Endothelial cell of umbilical vein (primary cell): ENCODE results near the gene PPM1G. TPM values are rescaled to one million over a fixed set of nuclear protein-coding genes. Genes with fewer than 3 reads are reported as not detected.

Source experiments
- BruUV-seq: library from RNA; stranded (reverse); fragments of 400-500 nt; replicated peaks from 2 replicates; lab custom pipeline; 2021; lab: Mats Ljungman, UMichigan
- CTCF ChIA-PET: fragments of 300-600, 350-600 bp; sonication (Branson Sonifier 250); formaldehyde crosslinking; loops from one replicate; lab custom pipeline; 2021; ENCODE audit warnings: antibody characterized with exemption, inconsistent platforms; lab: Charles Lee
- POLR2A ChIA-PET: fragments of 300-600, 350-600 bp; sonication (Branson Sonifier 250); formaldehyde crosslinking; loops from one replicate; lab custom pipeline; 2021; ENCODE audit warnings: antibody characterized with exemption, inconsistent platforms; lab: Charles Lee
- DNase-seq: peaks from one replicate; pipeline ENCODE4 v3.0.0-alpha.2; 2011; ENCODE audit warnings: low read depth, low spot score
- FAIRE-seq: peaks from 2 replicates; lab custom pipeline; 2011; peaks lifted over from hg19 to GRCh38; lab: Jason Lieb, UNC
- H2AFZ ChIP-seq: 2 replicates; pipeline ENCODE4 v1.6.0; 2012; ENCODE audit warnings: low read depth, low read length, control low read depth, inconsistent platforms
- H3K27ac ChIP-seq: 2 replicates; pipeline ENCODE4 v1.5.1; 2011; ENCODE audit warnings: low read depth, mild to moderate bottlenecking, control low read depth, low read length, moderate library complexity; ENCODE audit not compliant: insufficient read depth
- H3K27me3 ChIP-seq, 2 experiments: 2 replicates each; pipeline versions ENCODE4 v1.6.0 to v1.6.1; 2011; ENCODE audit warnings: low read length in 2 of 2, mixed read lengths in 1 of 2; ENCODE audit not compliant: control insufficient read depth in 2 of 2, insufficient read depth in 2 of 2
- H3K36me3 ChIP-seq, 2 experiments: 2 replicates in 1 of 2; 3 replicates in 1 of 2; pipeline ENCODE4 v1.5.1; 2011; ENCODE audit warnings: low read length in 2 of 2, mild to moderate bottlenecking in 1 of 2, moderate library complexity in 1 of 2; ENCODE audit not compliant: control insufficient read depth in 2 of 2, insufficient read depth in 2 of 2; ENCODE audit errors: extremely low read depth in 1 of 2
- H3K4me1 ChIP-seq: 3 replicates; pipeline ENCODE4 v1.5.1; 2011; ENCODE audit warnings: mild to moderate bottlenecking, low read length; ENCODE audit not compliant: control insufficient read depth, insufficient read depth; ENCODE audit errors: extremely low read depth
- H3K4me2 ChIP-seq: 2 replicates; pipeline ENCODE4 v1.6.1; 2011; ENCODE audit warnings: low read length, control low read depth, mixed read lengths; ENCODE audit not compliant: insufficient read depth
- H3K4me3 ChIP-seq, 3 experiments: fragments of 200-600 bp in 1 of 3; sonication (generic), shearing (Covaris generic) in 1 of 3; replicated peaks in 1 of 3; 2 replicates each; pipeline ENCODE4 v1.5.1; 2011 to 2016; ENCODE audit warnings: control low read depth in 3 of 3, low read length in 3 of 3, mild to moderate bottlenecking in 2 of 3, inconsistent platforms in 1 of 3, low read depth in 1 of 3, moderate library complexity in 1 of 3; ENCODE audit not compliant: insufficient read depth in 1 of 3
- H3K79me2 ChIP-seq: 2 replicates; pipeline ENCODE4 v1.6.0; 2012; ENCODE audit warnings: low read length, inconsistent platforms; ENCODE audit not compliant: control insufficient read depth, insufficient read depth
- H3K9ac ChIP-seq: replicated peaks from 2 replicates; pipeline ENCODE3; 2011; ENCODE audit warnings: low read length, control low read depth; ENCODE audit not compliant: insufficient read depth; ENCODE audit errors: extremely low read depth
- H3K9me1 ChIP-seq: replicated peaks from 3 replicates; pipeline ENCODE4 v1.6.0; 2011; ENCODE audit warnings: mild to moderate bottlenecking, low read length; ENCODE audit not compliant: control insufficient read depth, insufficient read depth; ENCODE audit errors: extremely low read depth
- H3K9me3 ChIP-seq: replicated peaks from 2 replicates; pipeline ENCODE4 v1.5.1; 2012; ENCODE audit warnings: low read length, inconsistent platforms; ENCODE audit not compliant: control insufficient read depth, insufficient read depth
- H4K20me1 ChIP-seq: replicated peaks from 2 replicates; pipeline ENCODE3; 2011; ENCODE audit warnings: mild to moderate bottlenecking, low read length; ENCODE audit not compliant: control insufficient read depth, insufficient read depth; ENCODE audit errors: extremely low read depth
- EZH2 ChIP-seq: IDR thresholded peaks from 2 replicates; pipeline ENCODE4 v1.6.1; 2012; ENCODE audit warnings: borderline replicate concordance, low read depth, mild to moderate bottlenecking, moderate library complexity, low read length, inconsistent platforms; ENCODE audit not compliant: severe bottlenecking
- FOS ChIP-seq: IDR thresholded peaks from 2 replicates; pipeline ENCODE4 v1.6.1; 2011; ENCODE audit warnings: mild to moderate bottlenecking, low read length, moderate library complexity, borderline replicate concordance; ENCODE audit not compliant: insufficient read depth
- GATA2 ChIP-seq: IDR thresholded peaks from 2 replicates; pipeline ENCODE4 v1.7.0; 2011; ENCODE audit warnings: low read depth, mild to moderate bottlenecking, moderate library complexity, mixed read lengths, low read length; ENCODE audit not compliant: insufficient read length, insufficient read depth
- JUN ChIP-seq: IDR thresholded peaks from 2 replicates; pipeline ENCODE4 v1.6.1; 2011; ENCODE audit warnings: borderline replicate concordance, low read depth; ENCODE audit not compliant: insufficient read length, insufficient read depth
- MYC ChIP-seq: IDR thresholded peaks from one replicate; pipeline ENCODE4 v1.6.1; 2011; ENCODE audit warnings: mild to moderate bottlenecking, low read depth, low read length
- POLR2A ChIP-seq: IDR thresholded peaks from 2 replicates; pipeline ENCODE4 v1.6.1; 2012; ENCODE audit warnings: low read depth, mild to moderate bottlenecking, control low read depth, low read length
- POLR2AphosphoS5 ChIP-seq: IDR thresholded peaks from 2 replicates; pipeline ENCODE4 v1.6.1; 2012; ENCODE audit warnings: low read depth, mild to moderate bottlenecking, control low read depth, low read length, moderate library complexity; ENCODE audit not compliant: insufficient read depth
- dilution Hi-C: fragments of 300-500 bp; cut with MboI; formaldehyde crosslinking; loops from one replicate; pipeline ENCODE4 v1.15.0; 2019; ENCODE audit warnings: low sequenced_read_pairs; ENCODE audit not compliant: extremely low pct_ligation_motif_present
- intact Hi-C: fragments of 100-400 bp; cut with micrococcal nuclease; formaldehyde crosslinking; loops from one replicate; pipeline ENCODE4 v1.10.0; 2022
- polyA plus RNA-seq, 4 experiments: library from polyadenylated mRNA; depleted of rRNA in 3 of 4; stranded (reverse) in 3 of 4; unstranded in 1 of 4; fragments of >200 nt; gene quantifications; 2 replicates each; pipeline versions ENCODE4 v1.2.1 to v1.2.3, GENCODE V29; 2011 to 2012; ENCODE audit warnings: missing spikeins in 1 of 4
- total RNA-seq: library from RNA; stranded (reverse); gene quantifications from 2 replicates; pipeline ENCODE4 v1.2.3, GENCODE V29; 2021
- TF ChIP-seq, protein P1 (sequence below), 2 donors: IDR thresholded peaks; 1 replicate in 1 of 2; 2 replicates in 1 of 2; pipeline ENCODE4 v1.5.1; 2011; ENCODE audit warnings: low read length in 2 of 2, mild to moderate bottlenecking in 2 of 2, moderate library complexity in 2 of 2, control low read depth in 1 of 2, inconsistent platforms in 1 of 2, low read depth in 1 of 2; ENCODE audit not compliant: insufficient read depth in 1 of 2; ENCODE audit errors: extremely low read depth in 1 of 2

The PPM1G gene
- total and polyA plus RNA-seq, 2 donors (not counting 3 experiments of a cell fraction or from before 2014, with no cell fraction given), result 48.1 to 135 TPM

DNA sequence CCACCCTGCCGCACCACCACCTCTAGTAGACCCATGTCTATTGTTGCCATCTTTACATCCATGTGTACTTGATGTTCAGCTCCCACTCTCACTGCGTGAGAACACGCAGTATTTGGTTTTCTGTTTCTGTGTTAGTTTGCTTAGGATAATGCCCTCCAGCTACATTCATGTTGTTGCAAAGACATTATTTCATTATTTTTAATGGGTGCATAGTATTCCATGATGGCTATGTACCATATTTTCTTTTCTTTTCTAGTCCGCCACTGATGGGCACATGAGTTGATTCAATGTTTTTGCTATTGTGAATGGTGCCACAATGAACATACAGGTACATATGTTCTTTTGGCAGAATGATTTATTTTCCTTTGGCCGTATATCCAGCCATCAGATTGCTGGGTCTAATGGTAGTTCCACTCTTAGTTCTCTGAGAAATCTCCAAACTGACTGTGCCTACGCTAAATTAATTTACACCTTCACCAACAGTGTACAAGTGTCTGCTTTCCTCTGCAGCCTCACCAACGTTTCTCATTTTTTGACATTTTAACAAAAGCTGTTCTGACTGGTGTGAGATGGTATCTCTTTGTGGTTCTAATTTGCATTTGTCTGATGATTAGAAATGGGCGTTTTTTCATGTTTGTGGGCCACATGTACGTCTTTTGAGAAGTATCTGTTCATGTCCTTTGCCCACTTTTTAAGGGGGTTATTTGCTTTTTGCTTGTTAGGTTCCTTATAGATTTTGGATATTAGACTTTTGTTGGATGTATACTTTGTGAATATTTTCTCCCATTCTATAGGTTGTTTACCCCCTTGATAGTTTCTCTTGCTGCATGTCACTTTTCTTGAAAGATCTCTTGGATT is 18.3 kb downstream of the PPM1G start:
- TF ChIP-seq EZH2, result no peak
- no peak for TF ChIP-seq POLR2A
- TF ChIP-seq JUN, result no peak
- no peak for TF ChIP-seq GATA2
- TF ChIP-seq, protein P1, sequence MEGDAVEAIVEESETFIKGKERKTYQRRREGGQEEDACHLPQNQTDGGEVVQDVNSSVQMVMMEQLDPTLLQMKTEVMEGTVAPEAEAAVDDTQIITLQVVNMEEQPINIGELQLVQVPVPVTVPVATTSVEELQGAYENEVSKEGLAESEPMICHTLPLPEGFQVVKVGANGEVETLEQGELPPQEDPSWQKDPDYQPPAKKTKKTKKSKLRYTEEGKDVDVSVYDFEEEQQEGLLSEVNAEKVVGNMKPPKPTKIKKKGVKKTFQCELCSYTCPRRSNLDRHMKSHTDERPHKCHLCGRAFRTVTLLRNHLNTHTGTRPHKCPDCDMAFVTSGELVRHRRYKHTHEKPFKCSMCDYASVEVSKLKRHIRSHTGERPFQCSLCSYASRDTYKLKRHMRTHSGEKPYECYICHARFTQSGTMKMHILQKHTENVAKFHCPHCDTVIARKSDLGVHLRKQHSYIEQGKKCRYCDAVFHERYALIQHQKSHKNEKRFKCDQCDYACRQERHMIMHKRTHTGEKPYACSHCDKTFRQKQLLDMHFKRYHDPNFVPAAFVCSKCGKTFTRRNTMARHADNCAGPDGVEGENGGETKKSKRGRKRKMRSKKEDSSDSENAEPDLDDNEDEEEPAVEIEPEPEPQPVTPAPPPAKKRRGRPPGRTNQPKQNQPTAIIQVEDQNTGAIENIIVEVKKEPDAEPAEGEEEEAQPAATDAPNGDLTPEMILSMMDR (IDR thresholded peaks at IDR 0.05; ENCODE audit: extremely low read depth in 1 of 2, insufficient read depth in 1 of 2, low read depth in 1 of 2, low read length in 2 of 2), result no peak
- no peak for TF ChIP-seq FOS
- TF ChIP-seq POLR2AphosphoS5, result no peak
- no peak for TF ChIP-seq MYC
- Histone ChIP-seq H3K4me1 (peaks cover 4% of the 10 kb centered on the region), H3K27me3 (no peaks in the 10 kb centered on the region), H3K36me3 (peaks cover 2 to 4% of the 10 kb centered on the region in 2 experiments), H3K9me1 (no peaks in the 10 kb centered on the region), H3K27ac (no peak overlapping the region), H3K4me3 (no peak overlapping the region), H3K4me2 (no peak overlapping the region), H3K9ac (no peak overlapping the region), H2AFZ (no peak overlapping the region), H3K79me2 (peaks cover 76% of the 10 kb centered on the region), H3K9me3 (no peaks in the 10 kb centered on the region), H4K20me1 (no peaks in the 10 kb centered on the region)
- DNase-seq (no peak), FAIRE-seq (no peak)
- intact Hi-C loops, result no loop called here
- POLR2A ChIA-PET, result no interaction called here
- no TSS peak for BruUV-seq
- CTCF ChIA-PET, result interaction anchor here (1.7 kb wide), 1 partner anchor 19 kb away, joined by 5 read pairs; the partner anchor contains the start of gene PPM1G
- dilution Hi-C loops, result no loop called here
